Loucy (cell line): Measurements from ENCODE around the gene ZNF277.

Source experiments
- H2AFZ ChIP-seq: fragments of 200-600 bp; sonication (generic); 2 replicates; pipeline ENCODE4 v1.6.0; 2016; ENCODE audit warnings: antibody characterized with exemption, mild to moderate bottlenecking, low read length, moderate library complexity
- H3F3A ChIP-seq: fragments of 200-600 bp; 2 replicates; pipeline ENCODE4 v1.6.0; 2016; ENCODE audit warnings: antibody characterized with exemption, low read depth, mild to moderate bottlenecking
- H3K27me3 ChIP-seq: fragments of 200-600 bp; sonication (generic); 2 replicates; pipeline ENCODE4 v1.6.1; 2014; ENCODE audit warnings: low read length, mild to moderate bottlenecking; ENCODE audit not compliant: insufficient read depth, poor library complexity, severe bottlenecking
- H3K36me3 ChIP-seq: fragments of 200-600 bp; sonication (generic); 2 replicates; pipeline ENCODE4 v1.6.1; 2016; ENCODE audit warnings: low read length; ENCODE audit not compliant: insufficient read depth
- H3K4me1 ChIP-seq: fragments of 200-600 bp; sonication (generic); 2 replicates; pipeline ENCODE4 v1.5.1; 2014; ENCODE audit warnings: low read length, mild to moderate bottlenecking; ENCODE audit not compliant: insufficient read depth, poor library complexity, severe bottlenecking
- H3K4me2 ChIP-seq: fragments of 200-600 bp; sonication (generic); 2 replicates; pipeline ENCODE4 v1.6.0; 2014; ENCODE audit warnings: antibody characterized with exemption, low read length, low read depth, mild to moderate bottlenecking; ENCODE audit not compliant: poor library complexity, severe bottlenecking
- H3K4me3 ChIP-seq: fragments of 200-600 bp; sonication (generic); 2 replicates; pipeline ENCODE4 v1.5.1; 2014; ENCODE audit warnings: low read length, mild to moderate bottlenecking, mixed read lengths; ENCODE audit not compliant: poor library complexity, severe bottlenecking
- H3K79me2 ChIP-seq: fragments of 200-600 bp; sonication (generic); 2 replicates; pipeline ENCODE4 v1.6.1; 2014; ENCODE audit warnings: low read length; ENCODE audit not compliant: insufficient read depth
- H3K9ac ChIP-seq: fragments of 200-600 bp; sonication (generic); 2 replicates; pipeline ENCODE4 v1.6.0; 2014; ENCODE audit warnings: mild to moderate bottlenecking, low read depth, low read length, moderate library complexity; ENCODE audit not compliant: poor library complexity, severe bottlenecking
- H3K9me2 ChIP-seq: fragments of 200-600 bp; sonication (generic); replicated peaks from 2 replicates; pipeline ENCODE4 v1.6.1; 2016; ENCODE audit warnings: low read depth, low read length, mixed read lengths
- H3K9me3 ChIP-seq: fragments of 200-600 bp; sonication (generic); 2 replicates; pipeline ENCODE4 v1.6.1; 2014; ENCODE audit warnings: mild to moderate bottlenecking, antibody characterized with exemption, low read length, low read depth; ENCODE audit not compliant: insufficient read depth
- H4K20me1 ChIP-seq: fragments of 200-600 bp; sonication (generic); 2 replicates; pipeline ENCODE4 v1.6.0; 2014; ENCODE audit warnings: antibody characterized with exemption, low read length, mild to moderate bottlenecking; ENCODE audit not compliant: insufficient read depth, poor library complexity, severe bottlenecking
- CTCF ChIP-seq: fragments of 200-600 bp; sonication (generic); conservative IDR thresholded peaks from 2 replicates; pipeline ENCODE4 v1.5.1; 2014; ENCODE audit warnings: mild to moderate bottlenecking, antibody characterized with exemption, low read length
- EZH2phosphoT487 ChIP-seq: fragments of 200-600 bp; IDR thresholded peaks from 2 replicates; pipeline ENCODE4 v1.6.1; 2018; ENCODE audit warnings: antibody characterized with exemption, mild to moderate bottlenecking, moderate library complexity, borderline replicate concordance

The ZNF277 gene

GRCh38 chr7:112271162-112271561 lies 64.7 kb downstream of the ZNF277 start:
- Histone ChIP-seq H3K4me1 (peaks cover 33% of the 10 kb centered on the region), H3K4me3 (no peak overlapping the region), H3F3A (0 out of 2 replicates have a peak, but pooled peaks cover 6% of the 10 kb centered on the region), H4K20me1 (peaks cover 13% of the 10 kb centered on the region), H2AFZ (no peak overlapping the region), H3K36me3 (no peaks in the 10 kb centered on the region), H3K9me3 (no peaks in the 10 kb centered on the region), H3K9me2 (no peaks in the 10 kb centered on the region), H3K27me3 (no peaks in the 10 kb centered on the region), H3K4me2 (no peak overlapping the region), H3K79me2 (peaks cover 18% of the 10 kb centered on the region), H3K9ac (no peak overlapping the region)
- TF ChIP-seq CTCF (no peak), EZH2phosphoT487 (no peak)

GRCh38 chr7:112272921-112273561 lies 66.5 kb downstream of the ZNF277 start:
- Histone ChIP-seq H3K4me3 (no peak overlapping the region), H3K27me3 (no peaks in the 10 kb centered on the region), H3K9me3 (no peaks in the 10 kb centered on the region), H3K4me2 (peak overlapping the region; percentile 5), H3K9me2 (no peaks in the 10 kb centered on the region), H3K9ac (no peak overlapping the region), H3K79me2 (peaks cover 11% of the 10 kb centered on the region), H3K36me3 (no peaks in the 10 kb centered on the region), H2AFZ (no peak overlapping the region), H3F3A (no peaks in the 10 kb centered on the region), H4K20me1 (no peaks in the 10 kb centered on the region), H3K4me1 (peaks cover 14% of the 10 kb centered on the region)
- TF ChIP-seq CTCF: no peak
- no peak for TF ChIP-seq EZH2phosphoT487

GRCh38 chr7:112279042-112279441 lies 72.5 kb downstream of the ZNF277 start:
- Histone ChIP-seq H2AFZ (no peak overlapping the region), H4K20me1 (no peaks in the 10 kb centered on the region), H3K4me3 (no peak overlapping the region), H3K9me3 (no peaks in the 10 kb centered on the region), H3K4me2 (no peak overlapping the region), H3K4me1 (no peaks in the 10 kb centered on the region), H3K79me2 (peaks cover 24% of the 10 kb centered on the region), H3K36me3 (no peaks in the 10 kb centered on the region), H3K9me2 (no peaks in the 10 kb centered on the region), H3K27me3 (no peaks in the 10 kb centered on the region), H3K9ac (no peak overlapping the region), H3F3A (no peaks in the 10 kb centered on the region)
- no peak for TF ChIP-seq EZH2phosphoT487
- TF ChIP-seq CTCF: no peak
